Activated CD8-positive, alpha-beta memory T cell treated with anti-CD3 and anti-CD28 coated beads, Interleukin-2, amount 50 U/mL, for 24 hours (primary cell): ENCODE data around the gene DPY30.

Experiments
- DNase-seq: peaks from one replicate; pipeline ENCODE4 v3.0.0-alpha.2; 2020; ENCODE audit errors: extremely low read depth

DPY30 gene

GRCh38 chr2:32009516-32010256, 29.9 kb downstream of the DPY30 start:
- no peak for DNase-seq

GRCh38 chr2:32008805-32009515, 30.6 kb downstream of the DPY30 start:
- no peak for DNase-seq

- DNase-seq: no peak
Measured at GRCh38 chr2:32007121-32007391, 32.5 kb downstream of the DPY30 start.

- no peak for DNase-seq
Measured at GRCh38 chr2:32005371-32005976, 34.1 kb downstream of the DPY30 start.

- no peak for DNase-seq
Measured at GRCh38 chr2:32003791-32004190, 35.8 kb downstream of the DPY30 start.

- DNase-seq: no peak
Measured at GRCh38 chr2:32002406-32002805, 37.2 kb downstream of the DPY30 start.

GRCh38 chr2:31999438-31999837, 40.2 kb downstream of the DPY30 start:
- DNase-seq: no peak

- no peak for DNase-seq
Measured at GRCh38 chr2:31998731-31999383, 40.7 kb downstream of the DPY30 start.

GRCh38 chr2:31997653-31998052, 42.0 kb downstream of the DPY30 start:
- no peak for DNase-seq

GRCh38 chr2:31996571-31997150, 42.9 kb downstream of the DPY30 start:
- no peak for DNase-seq

GRCh38 chr2:31992934-31993333, 46.7 kb downstream of the DPY30 start:
- no peak for DNase-seq

GRCh38 chr2:31992025-31992579, 47.5 kb downstream of the DPY30 start:
- DNase-seq: no peak

GRCh38 chr2:31989946-31990345, 49.7 kb downstream of the DPY30 start:
- no peak for DNase-seq

GRCh38 chr2:31987454-31988220, 52.0 kb downstream of the DPY30 start:
- no peak for DNase-seq

- no peak for DNase-seq
Measured at GRCh38 chr2:31986906-31987305, 52.7 kb downstream of the DPY30 start.

GRCh38 chr2:31983762-31984467, 55.7 kb downstream of the DPY30 start:
- DNase-seq: no peak

- DNase-seq: no peak
Measured at GRCh38 chr2:31980674-31981356, 58.8 kb downstream of the DPY30 start.

- no peak for DNase-seq
Measured at GRCh38 chr2:31979956-31980355, 59.6 kb downstream of the DPY30 start.

- DNase-seq: no peak
Measured at GRCh38 chr2:31979018-31979417, 60.6 kb downstream of the DPY30 start.

GRCh38 chr2:31978436-31978835, 61.2 kb downstream of the DPY30 start:
- DNase-seq: no peak
